Left ventricle myocardium inferior (tissue), 1 donor: ENCODE measurements around the gene HOXC10. TPM values are rescaled to one million over a fixed set of nuclear protein-coding genes. Genes with fewer than 3 reads are reported as not detected.

Experiments used
- DNase-seq: peaks from one replicate; pipeline ENCODE4 v3.0.0-alpha.2; 2020
- H3K27ac ChIP-seq: fragments of 200-600 bp; replicated peaks from 2 replicates; pipeline ENCODE4 v1.8.0; 2021
- H3K27me3 ChIP-seq: fragments of 200-600 bp; 2 replicates; pipeline ENCODE4 v1.8.0; 2021; ENCODE audit warnings: low read depth
- H3K36me3 ChIP-seq: fragments of 200-600 bp; 2 replicates; pipeline ENCODE4 v1.8.0; 2021
- H3K4me1 ChIP-seq: fragments of 200-600 bp; 2 replicates; pipeline ENCODE4 v1.8.0; 2021
- H3K4me3 ChIP-seq: fragments of 200-600 bp; 2 replicates; pipeline ENCODE4 v1.8.0; 2021; ENCODE audit warnings: mild to moderate bottlenecking, moderate library complexity
- H3K9me3 ChIP-seq: fragments of 200-600 bp; replicated peaks from 2 replicates; pipeline ENCODE4 v1.8.0; 2021
- intact Hi-C: fragments of 100-400 bp; cut with micrococcal nuclease; formaldehyde crosslinking; loops from one replicate; pipeline ENCODE4 v1.11.0; 2022
- total RNA-seq: library from RNA; stranded (reverse); fragmentation: NEBNext Ultra II Directional; extraction: Animal tissue kit (Norgen Biotek cat#: 25700); gene quantifications from one replicate; pipeline ENCODE4 v1.2.1, GENCODE V29; 2021
- TF ChIP-seq, protein P1 (sequence below): fragments of 200-600 bp; IDR thresholded peaks from 2 replicates; pipeline ENCODE4 v1.8.0; 2021; ENCODE audit warnings: antibody characterized with exemption, mild to moderate bottlenecking, borderline replicate concordance
- donor health status: DM: no; HTN: yes; CAD: no; lungs with severe emphysema.

HOXC10 gene
- total RNA-seq, 1 donor from 2014 or later = not detected

DNA sequence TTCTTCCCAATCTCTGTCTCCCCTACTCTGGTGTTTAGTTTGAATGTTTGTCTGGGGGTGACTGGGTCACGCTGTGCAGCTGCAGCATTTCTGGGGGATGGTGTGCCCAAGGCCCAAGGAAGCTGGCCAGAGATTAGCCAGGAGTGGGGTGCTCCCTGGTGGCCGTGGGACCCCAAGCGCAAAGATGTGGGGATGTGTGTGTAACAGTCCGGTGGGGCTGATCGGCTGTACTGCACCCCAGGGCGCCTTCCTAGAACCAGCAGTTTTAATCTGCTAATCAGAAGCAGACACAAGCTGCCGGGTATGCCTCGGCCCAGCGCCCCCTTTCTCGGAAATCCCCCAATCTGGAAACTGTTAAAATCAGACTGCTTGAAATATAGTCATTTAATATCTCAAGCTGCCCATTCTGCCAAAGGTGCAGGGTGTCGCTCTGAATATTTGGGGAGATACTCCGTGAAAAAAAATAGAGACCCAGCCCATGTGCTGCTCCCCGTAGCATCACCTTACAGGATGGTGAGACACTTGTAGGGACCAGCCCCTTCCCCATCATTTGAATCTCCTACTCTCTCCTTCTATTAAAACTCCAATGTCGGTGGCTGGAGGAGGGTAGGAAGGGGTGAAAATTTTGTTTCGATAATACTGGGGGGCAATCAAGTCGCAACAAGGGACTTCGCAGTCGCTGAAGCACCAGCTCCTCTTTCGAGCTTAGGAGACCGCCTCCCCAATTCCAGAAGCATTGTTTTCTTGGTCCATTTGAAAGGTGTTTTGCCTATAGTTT lies 19.3 kb downstream of the HOXC10 start:
- Histone ChIP-seq H3K9me3 (no peaks in the 10 kb centered on the region), H3K27me3 (peaks cover 98% of the 10 kb centered on the region), H3K36me3 (no peaks in the 10 kb centered on the region), H3K4me1 (peaks cover 26% of the 10 kb centered on the region), H3K4me3 (no peak overlapping the region), H3K27ac (no peak overlapping the region)
- TF ChIP-seq, protein P1, sequence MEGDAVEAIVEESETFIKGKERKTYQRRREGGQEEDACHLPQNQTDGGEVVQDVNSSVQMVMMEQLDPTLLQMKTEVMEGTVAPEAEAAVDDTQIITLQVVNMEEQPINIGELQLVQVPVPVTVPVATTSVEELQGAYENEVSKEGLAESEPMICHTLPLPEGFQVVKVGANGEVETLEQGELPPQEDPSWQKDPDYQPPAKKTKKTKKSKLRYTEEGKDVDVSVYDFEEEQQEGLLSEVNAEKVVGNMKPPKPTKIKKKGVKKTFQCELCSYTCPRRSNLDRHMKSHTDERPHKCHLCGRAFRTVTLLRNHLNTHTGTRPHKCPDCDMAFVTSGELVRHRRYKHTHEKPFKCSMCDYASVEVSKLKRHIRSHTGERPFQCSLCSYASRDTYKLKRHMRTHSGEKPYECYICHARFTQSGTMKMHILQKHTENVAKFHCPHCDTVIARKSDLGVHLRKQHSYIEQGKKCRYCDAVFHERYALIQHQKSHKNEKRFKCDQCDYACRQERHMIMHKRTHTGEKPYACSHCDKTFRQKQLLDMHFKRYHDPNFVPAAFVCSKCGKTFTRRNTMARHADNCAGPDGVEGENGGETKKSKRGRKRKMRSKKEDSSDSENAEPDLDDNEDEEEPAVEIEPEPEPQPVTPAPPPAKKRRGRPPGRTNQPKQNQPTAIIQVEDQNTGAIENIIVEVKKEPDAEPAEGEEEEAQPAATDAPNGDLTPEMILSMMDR = no peak
- intact Hi-C loops = no loop called here
- no peak for DNase-seq

DNA sequence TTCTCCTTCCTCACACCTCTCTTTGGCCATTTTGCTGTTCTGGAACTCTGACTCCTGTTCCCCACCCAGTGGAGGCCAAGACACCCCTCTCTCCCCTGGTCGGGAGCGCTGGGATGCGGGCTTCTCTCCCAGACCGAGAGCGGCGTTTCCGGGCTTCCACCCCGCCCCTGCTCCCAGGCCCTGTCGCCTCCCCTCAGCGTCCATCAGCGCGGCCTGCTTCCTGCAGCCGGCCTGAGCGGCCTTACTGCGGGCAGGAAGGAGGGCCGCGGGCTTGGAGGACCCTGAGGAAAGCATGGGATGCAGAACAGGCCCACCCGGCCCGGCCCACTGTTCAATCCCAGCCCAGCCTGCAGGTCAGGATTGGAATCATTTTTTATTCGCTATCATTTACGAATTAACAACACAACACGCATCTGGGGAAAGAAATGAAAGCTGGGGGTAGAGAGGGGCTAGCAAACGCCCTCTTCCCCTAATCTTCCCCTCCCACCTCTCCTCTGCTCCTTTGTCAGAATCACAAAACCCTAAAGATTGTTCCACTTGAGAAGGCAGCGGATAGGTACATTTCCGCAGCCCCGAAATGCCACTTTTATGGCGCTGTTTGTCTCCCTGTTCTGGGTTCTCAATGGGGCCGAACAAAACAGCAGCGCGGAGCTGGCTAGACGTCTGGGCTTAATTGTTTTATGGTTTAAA lies 20.0 kb downstream of the HOXC10 start:
- no peak overlapping the region for H3K27ac ChIP-seq
- DNase-seq = no peak
- no peak overlapping the region for H3K4me3 ChIP-seq
- TF ChIP-seq, protein P1 = no peak
- H3K4me1 ChIP-seq = peaks cover 24% of the 10 kb centered on the region
- H3K27me3 ChIP-seq = peaks cover 98% of the 10 kb centered on the region
- intact Hi-C loops = loop anchor here (5.0 kb wide), 1 partner anchor 187 kb away; no protein-coding TSS in a partner anchor
- no peaks in the 10 kb centered on the region for H3K36me3 ChIP-seq
- H3K9me3 ChIP-seq = no peaks in the 10 kb centered on the region

DNA sequence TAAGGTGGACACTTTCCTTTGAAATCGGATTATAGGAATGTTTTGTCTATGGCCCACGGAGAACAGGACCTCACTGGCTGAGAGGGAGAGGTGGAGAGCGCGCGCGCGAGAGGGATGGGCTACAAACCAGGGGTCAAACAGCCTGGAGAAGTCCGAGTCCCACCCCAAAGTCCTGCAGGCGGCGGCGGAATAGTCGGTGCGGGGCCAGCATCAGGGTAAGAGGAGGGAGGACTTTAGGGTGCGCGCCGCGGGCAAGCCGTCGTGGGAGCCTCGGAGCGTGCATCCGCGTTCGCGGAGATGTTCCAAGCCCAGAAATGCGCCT lies 20.5 kb downstream of the HOXC10 start:
- intact Hi-C loops = loop anchor here (5.0 kb wide), 1 partner anchor 187 kb away; no protein-coding TSS in a partner anchor
- Histone ChIP-seq H3K36me3 (no peaks in the 10 kb centered on the region), H3K27me3 (peaks cover 98% of the 10 kb centered on the region), H3K27ac (no peak overlapping the region), H3K4me3 (no peak overlapping the region), H3K4me1 (peaks cover 19% of the 10 kb centered on the region), H3K9me3 (no peaks in the 10 kb centered on the region)
- DNase-seq = no peak
- TF ChIP-seq, protein P1 = no peak

DNA sequence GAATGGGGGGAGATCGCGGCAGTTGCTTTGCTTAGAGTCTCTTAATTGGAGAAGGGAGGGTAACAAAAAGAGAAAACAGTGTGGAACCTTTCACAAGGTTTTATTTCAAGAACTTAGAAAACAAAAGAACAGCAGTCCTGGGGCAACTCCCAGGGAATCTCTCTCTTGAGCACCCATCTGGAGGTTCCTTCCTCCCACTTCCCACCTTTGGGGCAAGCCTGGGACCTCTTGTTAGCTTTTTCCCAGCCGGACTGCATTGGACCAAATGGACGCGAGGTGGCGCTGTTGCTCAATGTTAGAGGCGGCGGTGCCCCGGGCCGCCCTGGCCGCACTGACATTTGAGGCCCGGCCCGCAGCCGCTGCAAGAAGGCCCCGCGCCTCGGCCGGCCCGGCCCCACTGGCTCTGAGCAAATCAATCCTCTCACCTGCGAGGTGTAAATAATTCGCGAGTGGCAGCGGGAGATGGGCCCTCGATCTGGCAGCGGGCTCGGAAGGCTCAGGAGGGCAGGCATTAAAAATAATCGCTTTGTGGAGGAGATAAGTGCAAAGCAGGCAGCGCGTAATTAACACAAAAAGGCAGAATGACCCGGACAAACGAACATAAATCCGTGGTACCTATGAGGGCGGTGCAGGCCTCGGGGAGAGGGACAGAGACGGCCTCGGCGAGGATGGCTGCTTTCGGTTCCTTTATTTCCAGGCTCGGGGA lies 21.1 kb downstream of the HOXC10 start:
- H3K27me3 ChIP-seq = peaks cover 98% of the 10 kb centered on the region

More for the DNA sequence above, 21.1 kb downstream of the HOXC10 start:
- peak; percentile 87 for DNase-seq
- peaks cover 15% of the 10 kb centered on the region for H3K4me1 ChIP-seq
- H3K4me3 ChIP-seq = peak overlapping the region; percentile 52
- H3K27ac ChIP-seq = no peak overlapping the region
- H3K9me3 ChIP-seq = no peaks in the 10 kb centered on the region
- no peaks in the 10 kb centered on the region for H3K36me3 ChIP-seq
- TF ChIP-seq, protein P1 = peak; percentile 92
- intact Hi-C loops = loop anchor here (5.0 kb wide), 1 partner anchor 186 kb away; no protein-coding TSS in a partner anchor
